AG20443 (cell line): ENCODE data around the gene CHD1L.
A peak's percentile ranks its signal among the peaks of the same experiment; 100 is the strongest.
"Not testable (repeated sequence)": the region's sequence is repeated elsewhere in the genome, so short reads cannot be mapped to it uniquely, and the experiment has no call there.

Experiments used
- DNase-seq: peaks from one replicate; pipeline ENCODE4 v3.0.0; 2012; ENCODE audit warnings: low spot score, mixed read lengths

CHD1L gene

GRCh38 chr1:147233903-147234302, 8.6 kb upstream of the CHD1L start:
- not testable (repeated sequence) for DNase-seq

DNA sequence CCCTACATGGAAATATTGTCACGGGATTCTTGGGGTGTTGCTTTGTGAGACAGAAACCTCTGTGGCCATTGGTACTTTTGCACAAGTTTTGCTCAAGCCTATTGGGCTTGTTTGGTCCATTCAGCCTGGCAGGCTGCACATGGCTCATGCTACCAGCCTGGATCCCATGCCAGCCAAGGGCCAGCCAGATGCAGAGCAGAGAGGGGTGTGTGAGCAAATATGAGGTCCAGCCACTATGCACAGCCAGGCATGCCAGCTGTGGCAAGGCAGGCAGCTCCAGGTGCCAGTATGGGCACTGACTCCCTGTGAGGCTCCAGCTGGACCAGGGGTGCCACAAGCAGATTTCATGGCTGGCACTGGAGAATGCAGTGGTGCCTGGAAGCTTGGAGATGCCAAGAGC, 6.7 kb upstream of the CHD1L start:
- DNase-seq, result no peak

GRCh38 chr1:147236448-147236847, 6.0 kb upstream of the CHD1L start:
- no peak for DNase-seq

DNA sequence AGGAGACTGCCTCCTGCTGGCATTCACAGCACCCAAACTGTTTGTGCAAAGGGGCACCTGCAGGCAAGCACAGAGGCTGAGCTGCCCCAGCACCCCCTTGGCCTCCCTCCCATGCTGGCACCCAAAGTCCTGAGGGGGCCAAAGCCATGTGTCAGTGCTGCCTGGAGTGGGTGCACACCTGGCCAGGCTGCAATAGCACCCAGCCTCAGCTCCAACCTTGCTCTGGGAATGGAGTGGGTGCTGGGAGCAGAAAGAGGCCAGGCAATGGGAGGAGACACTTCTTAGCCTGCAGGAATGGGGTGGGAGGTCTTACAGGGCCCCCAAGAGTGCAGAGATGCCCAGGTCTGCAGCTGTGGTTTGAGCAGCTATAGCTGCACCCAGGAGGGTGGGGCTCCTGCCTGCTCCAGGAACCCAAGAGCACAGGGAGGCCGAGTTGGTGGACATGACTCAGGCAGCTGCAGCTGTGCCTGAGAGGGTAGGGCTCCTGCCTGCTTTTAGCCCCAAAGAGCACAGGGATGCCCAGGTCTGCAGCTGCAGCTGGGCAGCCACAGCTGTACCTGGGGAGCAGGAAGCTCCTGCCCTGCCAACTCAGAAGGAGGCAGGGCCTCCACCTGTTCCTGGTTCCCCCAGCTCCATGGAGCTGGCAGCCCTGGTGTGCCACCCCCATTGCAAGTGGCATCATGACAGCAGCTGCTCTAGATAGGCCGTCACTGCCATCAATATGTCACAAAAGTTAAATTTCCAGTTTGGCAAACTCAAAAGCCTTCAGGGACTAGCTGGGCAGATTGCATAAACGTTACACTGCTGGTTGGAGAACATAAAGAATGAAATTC, 5.3 kb upstream of the CHD1L start:
- DNase-seq, result no peak

- DNase-seq, result no peak
Measured at GRCh38 chr1:147238053-147238902, 4.2 kb upstream of the CHD1L start.

DNA sequence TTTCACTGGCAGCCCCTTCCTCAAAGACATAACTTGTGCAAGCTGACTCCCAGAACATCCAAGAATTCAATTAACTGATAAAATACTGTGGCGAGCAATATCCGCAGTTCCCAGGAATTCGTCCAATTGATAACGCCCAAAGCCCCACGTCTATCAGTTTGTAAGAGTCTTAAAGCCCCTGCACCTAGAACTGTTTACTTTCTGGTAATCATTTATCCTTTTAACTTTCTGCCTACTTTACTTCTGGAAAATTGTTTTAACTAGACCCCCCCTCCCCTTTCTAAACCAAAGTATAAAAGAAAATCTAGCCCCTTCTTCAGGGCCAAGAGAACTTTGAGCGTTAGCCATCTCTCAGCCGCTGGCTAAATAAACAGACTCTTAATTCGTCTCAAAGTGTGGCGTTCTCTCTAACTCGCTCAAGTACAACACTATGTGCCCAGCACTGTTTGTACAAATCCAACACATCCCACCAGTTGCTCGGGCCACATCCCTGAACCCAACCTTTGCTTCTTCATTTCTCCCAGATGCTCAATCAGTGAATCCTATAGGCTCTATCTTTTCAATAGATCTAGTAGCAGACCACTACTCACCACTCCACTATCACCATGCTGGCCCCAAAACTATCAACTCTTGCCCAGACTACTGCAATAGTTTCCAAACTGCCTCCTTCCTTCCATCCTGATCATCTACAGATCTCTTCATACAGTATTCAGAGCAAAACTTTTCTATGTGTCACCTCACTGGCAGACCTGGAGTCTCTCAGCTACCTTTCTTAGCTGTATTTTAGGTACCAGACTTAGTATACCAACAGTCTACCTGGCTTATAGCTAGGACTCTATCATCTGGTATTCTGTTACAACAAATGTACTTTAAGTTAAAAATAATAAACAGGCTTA, 3.3 kb upstream of the CHD1L start:
- no peak for DNase-seq

DNA sequence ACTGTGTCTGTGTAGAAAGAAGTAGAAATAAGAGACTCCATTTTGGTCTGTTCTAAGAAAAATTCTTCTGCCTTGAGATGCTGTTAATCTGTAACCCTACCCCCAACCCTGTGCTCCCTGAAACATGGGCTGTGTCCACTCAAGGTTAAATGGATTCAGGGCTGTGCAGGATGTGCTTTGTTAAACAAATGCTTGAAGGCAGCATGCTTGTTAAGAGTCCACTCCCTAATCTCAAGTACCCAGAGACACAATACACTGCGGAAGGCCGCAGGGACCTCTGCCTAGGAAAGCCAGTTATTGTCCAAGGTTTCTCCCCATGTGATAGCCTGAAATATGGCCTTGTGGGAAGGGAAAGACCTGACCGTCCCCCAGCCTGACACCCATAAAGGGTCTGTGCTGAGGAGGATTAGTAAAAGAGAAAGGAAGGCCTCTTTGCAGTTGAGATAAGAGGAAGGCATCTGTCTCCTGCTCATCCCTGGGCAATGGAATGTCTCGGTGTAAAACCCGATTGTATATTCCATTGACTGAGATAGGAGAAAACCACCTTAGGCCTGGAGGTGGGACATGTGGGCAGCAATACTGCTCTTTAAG, 2.3 kb upstream of the CHD1L start:
- not testable (repeated sequence) for DNase-seq

DNA sequence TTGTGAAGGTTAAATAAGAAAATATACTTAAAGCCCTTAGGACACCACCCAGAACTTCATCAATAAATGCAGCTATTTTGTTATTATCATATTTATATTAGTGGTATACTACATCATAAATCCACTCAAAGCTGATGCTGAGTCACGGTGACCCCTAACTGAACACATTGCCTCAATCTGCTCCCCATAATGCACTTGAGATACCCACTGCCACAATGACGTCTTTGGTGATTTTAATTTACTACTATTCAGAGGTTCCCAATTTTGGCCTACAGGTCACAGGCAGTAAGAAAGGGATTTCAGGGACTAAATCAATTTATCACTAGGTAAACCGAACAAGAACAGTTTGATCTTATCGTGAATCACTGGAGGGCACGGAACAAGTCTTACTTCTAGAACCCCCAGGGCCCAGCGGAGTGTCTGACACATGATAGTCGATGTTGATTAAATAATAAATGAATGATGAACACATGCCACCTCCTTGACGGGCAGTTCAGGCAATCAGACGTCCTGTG, 493 bp upstream of the CHD1L start:
- no peak for DNase-seq

GRCh38 chr1:147243228-147243685, 773 bp downstream of the CHD1L start:
- peak; percentile 45 for DNase-seq

DNA sequence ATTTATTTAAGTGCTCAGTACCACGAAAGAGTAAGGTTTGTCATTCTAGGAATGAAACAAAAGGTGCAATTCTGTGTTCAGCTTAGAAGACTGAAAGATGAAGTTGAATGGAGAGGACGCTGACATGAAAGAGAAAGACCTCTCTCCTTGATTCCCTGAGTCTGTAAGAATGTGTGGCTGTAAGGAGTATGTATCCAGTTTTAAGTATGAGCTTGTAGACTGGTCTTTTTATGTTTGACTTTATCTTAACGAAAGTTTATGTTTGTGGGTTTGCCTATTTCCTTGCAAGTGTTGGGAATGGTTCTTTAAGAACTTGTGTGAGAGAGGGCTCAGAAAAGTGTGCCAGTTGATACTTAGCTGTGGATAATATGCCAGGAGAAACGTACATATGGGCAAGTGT, 1.4 kb downstream of the CHD1L start:
- no peak for DNase-seq

DNA sequence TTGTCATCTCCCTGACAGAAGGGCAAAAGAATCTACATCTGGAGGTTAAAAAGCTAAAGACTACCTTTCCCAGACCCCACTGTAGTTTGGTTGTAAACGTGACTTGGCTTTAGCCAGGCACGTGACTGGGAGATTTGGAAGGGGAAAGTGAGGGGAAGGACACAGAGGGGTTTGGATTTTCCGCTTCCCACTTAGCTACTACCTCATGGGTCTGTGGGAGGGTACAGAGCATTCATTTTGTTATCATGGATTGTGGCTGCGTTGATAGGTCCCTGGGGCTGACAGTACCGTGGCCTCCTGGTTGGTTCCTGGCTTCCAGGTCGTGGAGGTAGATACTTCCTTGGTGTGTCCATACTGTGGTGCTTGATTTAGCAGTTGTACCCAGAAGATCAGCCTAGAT, 2.6 kb downstream of the CHD1L start:
- DNase-seq, result no peak

DNA sequence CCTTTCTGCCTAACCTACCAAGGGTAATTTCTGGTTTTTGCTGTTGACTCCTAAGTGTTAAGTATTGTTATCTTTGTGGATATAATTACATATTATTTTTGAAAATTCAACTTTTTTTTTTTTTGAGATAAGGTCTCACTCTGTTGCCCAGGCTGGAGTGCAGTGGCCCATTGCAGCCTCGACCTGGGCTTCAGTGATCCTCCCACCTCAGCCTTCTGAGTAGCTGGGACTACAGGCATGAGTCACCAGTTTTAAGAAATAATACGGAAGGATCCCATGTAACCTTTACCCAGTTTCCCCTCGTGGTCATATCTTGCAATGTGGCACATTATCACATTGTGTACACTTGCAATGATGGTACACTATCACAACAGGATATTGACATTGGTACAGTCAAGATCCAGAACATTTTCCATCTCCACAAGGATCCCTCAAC, 3.1 kb downstream of the CHD1L start:
- no peak for DNase-seq

- DNase-seq, result no peak
Measured at GRCh38 chr1:147246044-147246690, 3.7 kb downstream of the CHD1L start.

DNA sequence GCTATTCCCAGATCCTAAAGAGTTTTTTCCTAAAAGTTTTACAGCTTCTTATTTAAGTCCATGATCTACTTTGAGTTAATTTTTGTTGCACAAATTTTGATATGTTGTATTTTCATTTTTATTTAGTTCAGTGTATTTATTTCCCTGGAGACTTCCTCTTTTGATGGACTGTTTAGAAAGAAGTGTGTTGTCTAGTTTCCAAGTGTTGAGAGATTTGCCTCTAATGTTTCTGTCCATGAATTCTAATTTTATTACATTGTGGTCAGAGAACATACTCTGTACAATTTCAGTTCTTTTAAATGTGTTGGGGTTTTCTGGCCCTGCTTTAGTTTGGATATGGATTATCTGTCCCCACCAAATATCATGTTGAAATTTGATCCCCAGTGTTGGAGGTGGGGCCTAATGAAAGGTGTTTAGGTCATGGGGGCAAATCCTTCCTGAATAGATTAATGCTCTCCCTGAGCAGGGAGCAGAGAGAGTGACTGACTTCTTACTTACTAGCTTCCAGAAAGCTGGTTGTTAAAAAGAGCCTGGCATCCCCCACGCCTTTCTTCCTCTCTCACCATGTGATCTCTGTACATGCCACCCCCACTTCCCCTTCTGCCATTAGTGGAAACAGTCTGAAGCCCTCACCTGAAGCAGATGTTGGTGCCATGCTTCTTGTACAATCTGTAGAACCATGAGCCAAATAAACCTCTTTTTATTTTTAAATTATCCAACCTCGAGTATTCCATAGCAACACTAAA, 4.6 kb downstream of the CHD1L start:
- no peak for DNase-seq

- DNase-seq, result no peak
Measured at GRCh38 chr1:147247656-147248238, 5.3 kb downstream of the CHD1L start.

DNA sequence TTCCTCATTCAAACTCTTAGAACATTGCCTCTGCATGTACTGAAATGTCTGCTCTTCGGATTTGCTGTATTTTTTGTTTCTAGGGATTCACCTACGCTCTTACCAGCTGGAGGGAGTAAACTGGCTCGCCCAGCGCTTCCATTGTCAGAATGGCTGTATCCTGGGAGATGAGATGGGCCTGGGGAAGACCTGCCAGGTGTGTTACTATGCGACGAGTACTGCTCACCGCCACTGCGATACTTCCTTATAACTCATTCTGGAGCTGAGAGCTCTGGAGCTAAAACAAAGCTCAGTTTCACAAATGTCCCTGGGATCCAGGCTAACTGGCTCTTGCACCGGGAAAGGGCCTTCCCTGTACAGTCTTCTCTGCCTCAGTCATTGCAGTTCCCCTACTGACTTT, 10.1 kb downstream of the CHD1L start:
- no peak for DNase-seq

- DNase-seq, result no peak
Measured at GRCh38 chr1:147260956-147261355, 18.5 kb downstream of the CHD1L start.

DNA sequence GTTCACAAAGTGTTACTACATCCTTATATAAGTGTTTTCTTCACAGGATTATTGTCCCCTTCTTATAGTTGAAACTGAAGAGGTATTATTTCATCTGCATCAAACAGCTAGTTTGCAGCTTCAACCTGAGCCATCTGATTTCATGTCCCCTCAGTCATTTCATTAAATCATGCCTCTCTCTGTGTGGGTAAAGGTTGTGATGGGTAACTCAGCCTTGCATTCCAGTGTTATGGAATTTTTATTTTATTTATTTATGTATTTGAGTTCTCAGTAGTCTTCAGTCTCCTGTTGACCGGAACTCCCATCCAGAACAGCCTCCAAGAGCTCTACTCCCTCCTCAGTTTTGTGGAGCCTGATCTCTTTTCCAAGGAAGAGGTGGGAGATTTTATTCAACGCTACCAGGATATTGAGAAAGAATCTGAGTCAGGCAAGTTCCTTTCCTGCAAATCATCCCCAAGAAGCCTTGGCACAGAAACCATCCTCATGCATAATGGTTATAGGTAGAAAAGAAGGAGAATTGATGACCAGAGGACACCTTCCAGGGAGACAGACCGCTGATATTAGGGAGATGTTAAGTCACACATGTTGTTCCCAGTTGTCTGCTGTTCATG, 21.8 kb downstream of the CHD1L start:
- peak; percentile 78 for DNase-seq

DNA sequence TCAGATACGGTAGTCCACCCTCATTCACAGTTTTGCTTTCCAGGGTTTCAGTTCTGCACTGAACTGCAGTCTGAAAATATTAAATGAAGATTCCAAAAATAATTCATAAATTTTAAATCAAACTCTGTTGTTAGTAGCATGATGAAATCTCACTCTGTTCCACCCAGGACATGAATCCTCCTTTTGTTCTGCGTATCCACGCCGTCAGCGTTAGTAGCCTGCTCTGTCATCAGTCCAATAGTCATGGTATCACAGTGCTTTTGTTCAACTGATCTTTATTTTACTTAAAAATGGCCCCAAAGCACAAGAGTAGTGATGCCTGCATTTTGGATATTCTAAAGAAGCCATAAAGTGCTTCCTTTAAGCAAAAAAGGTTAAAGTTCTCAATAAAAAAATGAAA, 23.9 kb downstream of the CHD1L start:
- no peak for DNase-seq
